AG04450 (cell line): Measurements from ENCODE around the gene BMP7. TPM values are rescaled to one million over a fixed set of nuclear protein-coding genes. Genes with fewer than 3 reads are reported as not detected.

Experiments used
- CTCF ChIA-PET: fragments of 300-600, 350-600 bp; formaldehyde crosslinking; extraction: SDS; loops from one replicate; lab custom pipeline; 2022; ENCODE audit warnings: antibody characterized with exemption, inconsistent platforms; lab: Charles Lee
- POLR2A ChIA-PET: fragments of 350-600 bp; formaldehyde crosslinking; extraction: SDS; loops from one replicate; lab custom pipeline; 2021; ENCODE audit warnings: antibody characterized with exemption, inconsistent platforms; lab: Yijun Ruan, JAX
- DNase-seq: peaks from one replicate; pipeline ENCODE4 v3.0.0-alpha.2; 2011; ENCODE audit warnings: low read depth, low spot score
- H3K27ac ChIP-seq: one replicate; pipeline ENCODE4 v1.5.1; 2012; ENCODE audit warnings: low read depth, low read length, control low read depth
- H3K27me3 ChIP-seq: one replicate; pipeline ENCODE4 v1.6.0; 2012; ENCODE audit warnings: low read length; ENCODE audit not compliant: control insufficient read depth, insufficient read depth
- H3K4me3 ChIP-seq: 2 replicates; pipeline ENCODE4 v1.5.1; 2011; ENCODE audit warnings: mild to moderate bottlenecking, low read depth, low read length, control low read depth
- H3K9me3 ChIP-seq: 2 replicates; pipeline ENCODE4 v1.5.1; 2012; ENCODE audit warnings: low read length; ENCODE audit not compliant: control insufficient read depth, insufficient read depth
- polyA plus RNA-seq: library from polyadenylated mRNA; depleted of rRNA; stranded (reverse); fragments of >200 nt; gene quantifications from 2 replicates; pipeline ENCODE4 v1.2.3, GENCODE V29; 2011
- TF ChIP-seq, protein P1 (sequence below): IDR thresholded peaks from 2 replicates; pipeline ENCODE4 v1.5.1; 2011; ENCODE audit warnings: low read depth, low read length, control low read depth, inconsistent platforms

Gene BMP7
- polyA plus RNA-seq, 1 experiment: not detected

DNA sequence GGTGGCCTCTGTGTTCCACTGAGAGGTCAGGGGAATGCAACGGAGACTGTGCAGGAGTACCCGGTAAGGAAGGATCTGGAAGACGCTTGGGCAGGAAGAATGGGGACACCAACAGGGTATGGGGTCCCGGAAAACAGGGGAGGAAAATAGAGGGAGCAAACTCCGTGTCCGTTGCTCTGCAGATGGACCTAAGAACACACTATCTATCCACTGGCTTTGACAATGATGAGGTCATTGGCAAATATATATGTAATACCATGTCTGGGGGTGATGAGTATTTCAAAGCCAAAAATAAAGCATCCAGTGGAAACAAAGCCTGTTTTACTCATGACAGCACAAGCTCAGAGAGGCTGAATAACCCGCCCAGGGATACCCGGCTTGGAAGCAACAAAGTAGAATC is 80.2 kb downstream of the BMP7 start:
- ChIA-PET CTCF (no interaction called here), POLR2A (no interaction called here)
- peaks cover 41% of the 10 kb centered on the region for H3K9me3 ChIP-seq
- no peak overlapping the region for H3K27ac ChIP-seq
- no peaks in the 10 kb centered on the region for H3K27me3 ChIP-seq
- H3K4me3 ChIP-seq: no peak overlapping the region
- DNase-seq: no peak
- TF ChIP-seq, protein P1, sequence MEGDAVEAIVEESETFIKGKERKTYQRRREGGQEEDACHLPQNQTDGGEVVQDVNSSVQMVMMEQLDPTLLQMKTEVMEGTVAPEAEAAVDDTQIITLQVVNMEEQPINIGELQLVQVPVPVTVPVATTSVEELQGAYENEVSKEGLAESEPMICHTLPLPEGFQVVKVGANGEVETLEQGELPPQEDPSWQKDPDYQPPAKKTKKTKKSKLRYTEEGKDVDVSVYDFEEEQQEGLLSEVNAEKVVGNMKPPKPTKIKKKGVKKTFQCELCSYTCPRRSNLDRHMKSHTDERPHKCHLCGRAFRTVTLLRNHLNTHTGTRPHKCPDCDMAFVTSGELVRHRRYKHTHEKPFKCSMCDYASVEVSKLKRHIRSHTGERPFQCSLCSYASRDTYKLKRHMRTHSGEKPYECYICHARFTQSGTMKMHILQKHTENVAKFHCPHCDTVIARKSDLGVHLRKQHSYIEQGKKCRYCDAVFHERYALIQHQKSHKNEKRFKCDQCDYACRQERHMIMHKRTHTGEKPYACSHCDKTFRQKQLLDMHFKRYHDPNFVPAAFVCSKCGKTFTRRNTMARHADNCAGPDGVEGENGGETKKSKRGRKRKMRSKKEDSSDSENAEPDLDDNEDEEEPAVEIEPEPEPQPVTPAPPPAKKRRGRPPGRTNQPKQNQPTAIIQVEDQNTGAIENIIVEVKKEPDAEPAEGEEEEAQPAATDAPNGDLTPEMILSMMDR: no peak

DNA sequence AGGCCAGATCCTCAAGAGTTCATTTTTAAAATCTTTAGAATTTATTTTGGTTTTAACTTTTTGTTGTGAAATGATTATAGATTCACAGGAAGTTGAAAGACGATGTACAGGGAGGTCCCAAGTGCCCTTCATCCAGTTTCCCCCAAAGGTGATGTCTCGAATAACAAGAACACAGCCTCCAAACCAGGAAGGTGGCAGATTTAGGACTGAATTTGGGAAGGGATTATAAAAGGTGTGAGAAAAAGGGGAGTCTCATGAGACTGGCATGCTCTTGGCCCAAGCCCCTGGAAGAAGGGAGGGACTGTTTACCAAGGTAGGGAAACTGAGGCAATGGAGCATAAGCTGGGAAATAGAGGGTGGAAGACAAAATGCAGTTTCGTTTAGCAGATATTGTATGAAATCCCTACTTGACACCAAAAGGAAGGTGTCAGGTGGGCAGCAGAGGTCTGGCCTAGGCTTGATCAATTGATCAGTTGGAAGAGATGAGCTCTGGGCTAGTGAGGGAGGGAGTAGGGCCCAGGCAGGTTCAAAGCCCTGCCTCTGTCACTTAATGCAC is 81.2 kb downstream of the BMP7 start:
- no peak overlapping the region for H3K4me3 ChIP-seq
- TF ChIP-seq, protein P1: no peak
- POLR2A ChIA-PET: no interaction called here
- CTCF ChIA-PET: no interaction called here
- H3K9me3 ChIP-seq: peaks cover 34% of the 10 kb centered on the region
- no peak overlapping the region for H3K27ac ChIP-seq
- H3K27me3 ChIP-seq: no peaks in the 10 kb centered on the region
- DNase-seq: no peak

DNA sequence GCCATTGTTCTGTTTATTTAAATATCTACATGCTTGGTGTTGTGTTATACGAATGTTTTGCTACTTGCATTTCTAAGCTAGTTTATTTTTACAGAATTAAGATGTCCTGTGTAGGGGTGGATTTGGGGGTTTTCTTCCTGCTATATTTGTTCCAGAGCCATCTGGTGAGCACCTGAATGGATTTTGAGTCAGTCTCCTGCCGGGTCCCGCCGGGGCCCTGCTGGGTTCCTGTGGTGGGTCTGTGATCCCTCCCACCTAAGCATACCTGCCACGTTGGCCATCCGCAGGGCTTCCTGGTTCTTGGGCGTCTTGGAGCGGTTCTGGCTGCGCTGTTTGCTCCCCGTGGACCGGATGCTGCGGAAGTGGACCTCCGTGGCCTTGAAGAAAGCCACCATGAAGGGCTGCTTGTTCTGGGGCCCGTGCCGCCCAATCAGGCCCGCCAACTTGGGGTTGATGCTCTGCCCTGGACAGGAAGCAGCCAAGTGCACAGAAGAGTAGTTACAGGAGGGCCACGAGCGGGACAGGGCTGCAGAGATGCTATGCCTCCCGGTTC is 82.9 kb downstream of the BMP7 start:
- Histone ChIP-seq H3K27ac (no peak overlapping the region), H3K4me3 (no peak overlapping the region), H3K27me3 (no peaks in the 10 kb centered on the region), H3K9me3 (peaks cover 34% of the 10 kb centered on the region)
- CTCF ChIA-PET: no interaction called here
- POLR2A ChIA-PET: no interaction called here
- DNase-seq: no peak
- TF ChIP-seq, protein P1: no peak

DNA sequence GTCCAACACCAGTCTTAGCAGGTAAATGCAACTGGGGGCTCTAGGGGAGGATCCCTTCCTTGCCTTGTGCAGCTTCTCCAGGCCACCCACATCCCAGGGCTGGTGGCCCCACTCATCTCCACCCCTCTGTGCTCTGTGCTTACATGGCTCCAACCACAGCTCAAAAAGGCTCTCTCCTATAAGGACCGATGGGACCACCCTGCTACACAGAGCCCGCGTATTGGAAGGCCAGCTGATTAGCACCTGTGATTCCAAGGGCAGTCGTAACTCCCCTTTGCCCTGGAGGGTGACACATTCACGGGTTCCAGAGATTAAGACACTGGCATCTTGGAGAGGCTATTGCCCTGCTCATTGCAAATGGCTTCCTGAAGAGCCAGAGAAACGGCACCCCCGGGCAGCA is 84.8 kb downstream of the BMP7 start:
- TF ChIP-seq, protein P1: no peak
- Histone ChIP-seq H3K27me3 (no peaks in the 10 kb centered on the region), H3K27ac (no peak overlapping the region), H3K4me3 (no peak overlapping the region), H3K9me3 (peaks cover 40% of the 10 kb centered on the region)
- ChIA-PET CTCF (no interaction called here), POLR2A (no interaction called here)
- DNase-seq: no peak

DNA sequence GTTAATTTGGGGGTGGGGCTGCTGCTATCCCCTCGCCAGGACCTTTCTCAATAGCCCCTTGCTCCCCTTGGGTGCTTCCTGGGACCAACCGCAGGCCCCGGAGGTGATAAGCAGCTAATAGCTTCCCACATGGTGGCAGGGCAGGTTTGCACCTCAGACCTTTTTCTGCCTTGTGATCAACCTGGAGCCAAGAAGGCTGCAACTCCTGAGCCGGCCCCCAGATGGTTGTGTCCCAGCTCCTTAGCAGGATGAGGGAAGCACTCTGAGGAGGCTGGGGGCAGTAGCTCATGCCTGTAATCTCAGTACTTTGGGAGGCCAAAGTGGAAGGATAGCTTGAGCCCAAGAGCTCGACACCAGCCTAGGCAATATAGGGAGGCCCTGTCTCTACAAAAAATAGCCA is 85.5 kb downstream of the BMP7 start:
- TF ChIP-seq, protein P1: no peak
- no peaks in the 10 kb centered on the region for H3K27me3 ChIP-seq
- H3K4me3 ChIP-seq: no peak overlapping the region
- no peak overlapping the region for H3K27ac ChIP-seq
- ChIA-PET POLR2A (no interaction called here), CTCF (no interaction called here)
- no peak for DNase-seq
- H3K9me3 ChIP-seq: peaks cover 40% of the 10 kb centered on the region
